GM18499 (cell line): ENCODE measurements around the gene ADAMTS2.

Experiments
- ATAC-seq: cut with Tn5 transposase; IDR thresholded peaks from one replicate; pipeline ENCODE4 v1.9.1; 2021; ENCODE audit warnings: moderate number of reproducible peaks; ENCODE audit not compliant: insufficient read depth, unreplicated experiment

ADAMTS2 gene

DNA sequence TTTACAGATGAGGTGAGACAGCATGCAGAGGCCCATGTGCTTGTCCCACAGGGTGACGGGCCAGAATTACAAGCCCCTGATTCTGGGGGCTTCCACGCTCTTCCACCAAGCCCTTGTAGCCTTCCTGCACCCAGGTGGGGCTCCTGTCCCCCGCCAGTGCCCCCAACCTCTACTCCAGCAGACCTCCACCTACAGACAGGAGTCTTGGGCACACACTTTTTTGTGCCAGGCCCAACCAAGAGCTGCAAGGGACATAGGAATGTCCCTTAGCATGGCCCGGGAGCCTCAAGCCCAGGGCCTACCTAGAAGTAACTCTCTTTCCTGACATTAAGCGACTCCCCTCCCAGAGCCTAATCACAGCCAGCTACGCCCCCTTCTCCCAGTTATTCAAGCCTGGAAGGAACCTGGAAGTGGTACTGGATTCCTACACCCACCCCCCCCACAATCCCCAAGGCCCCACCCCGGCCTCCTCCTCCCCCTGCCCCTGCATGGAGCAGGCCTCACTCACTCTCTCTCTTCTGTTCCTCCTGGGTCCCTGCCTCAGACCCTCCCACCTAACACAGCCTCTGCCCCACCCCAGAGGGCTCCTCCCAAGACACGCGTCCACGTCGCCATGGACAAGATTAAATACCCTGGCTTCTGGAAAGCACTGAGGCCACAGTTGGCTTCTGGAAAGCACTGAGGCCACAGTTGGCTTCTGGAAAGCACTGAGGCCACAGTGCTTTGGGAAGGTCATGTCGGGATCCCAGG lies 30.5 kb downstream of the ADAMTS2 start:
- no peak for ATAC-seq

DNA sequence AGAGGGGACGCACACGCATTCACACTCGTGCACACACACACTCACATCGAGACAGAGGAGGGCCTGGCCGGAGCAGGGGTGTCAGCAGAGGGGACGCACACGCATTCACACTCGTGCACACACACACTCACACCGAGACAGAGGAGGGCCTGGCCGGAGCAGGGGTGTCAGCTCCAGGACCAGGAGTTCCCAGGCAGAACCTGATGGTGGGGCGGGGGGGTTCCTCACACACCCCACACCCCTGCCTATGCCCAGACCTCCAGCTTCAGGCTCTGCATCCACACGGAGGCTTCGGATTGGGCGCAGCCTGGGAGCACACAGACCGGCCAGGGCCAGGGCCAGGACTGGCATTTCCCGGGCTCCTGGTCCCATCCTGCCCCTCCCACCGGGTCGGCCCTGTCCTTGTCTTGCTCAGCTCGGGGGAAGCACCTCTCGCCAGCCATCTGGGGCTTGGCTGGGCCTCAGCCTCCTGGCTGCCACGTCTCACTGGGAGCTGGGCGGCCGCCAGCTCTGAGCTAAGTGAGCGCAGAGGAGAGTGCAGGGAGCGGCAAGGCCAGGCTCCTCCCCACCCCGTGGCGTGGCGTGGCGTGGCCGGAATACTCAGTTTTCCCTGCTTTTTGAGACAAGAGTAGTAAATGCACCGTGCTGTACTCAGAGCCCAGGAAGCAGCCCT lies 31.3 kb downstream of the ADAMTS2 start:
- ATAC-seq = no peak

DNA sequence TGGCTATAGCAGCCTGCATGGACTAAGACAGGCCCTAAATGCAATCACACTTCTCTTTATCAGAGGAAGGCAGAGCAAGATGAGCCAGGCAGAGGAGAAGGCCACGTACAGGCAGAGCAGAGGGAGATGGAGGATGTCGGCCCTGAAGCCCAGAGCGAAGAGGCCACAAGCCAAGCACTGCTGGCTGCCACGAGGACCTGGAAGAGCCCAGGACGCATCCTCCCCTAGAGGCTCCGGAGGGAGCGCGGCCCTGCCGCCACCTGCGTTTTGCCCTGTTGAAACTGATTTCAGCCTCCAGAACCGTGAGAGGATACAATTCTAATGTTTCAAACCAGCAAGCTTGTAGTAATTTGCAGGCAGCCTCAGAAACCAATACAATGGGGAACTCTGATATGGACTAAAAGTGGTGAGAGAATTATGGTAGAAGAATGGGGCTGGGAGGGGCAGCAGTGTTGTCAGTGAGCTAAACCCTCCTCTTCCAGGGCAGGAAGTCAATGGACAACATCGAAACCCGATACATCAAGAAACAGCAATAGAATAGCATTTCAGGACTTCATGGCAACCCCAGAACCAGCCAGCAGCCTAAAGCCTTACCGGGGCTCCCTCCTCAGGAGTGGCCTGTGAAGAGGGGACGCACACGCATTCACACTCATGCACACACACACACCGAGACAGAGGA lies 32.6 kb downstream of the ADAMTS2 start:
- ATAC-seq = no peak

DNA sequence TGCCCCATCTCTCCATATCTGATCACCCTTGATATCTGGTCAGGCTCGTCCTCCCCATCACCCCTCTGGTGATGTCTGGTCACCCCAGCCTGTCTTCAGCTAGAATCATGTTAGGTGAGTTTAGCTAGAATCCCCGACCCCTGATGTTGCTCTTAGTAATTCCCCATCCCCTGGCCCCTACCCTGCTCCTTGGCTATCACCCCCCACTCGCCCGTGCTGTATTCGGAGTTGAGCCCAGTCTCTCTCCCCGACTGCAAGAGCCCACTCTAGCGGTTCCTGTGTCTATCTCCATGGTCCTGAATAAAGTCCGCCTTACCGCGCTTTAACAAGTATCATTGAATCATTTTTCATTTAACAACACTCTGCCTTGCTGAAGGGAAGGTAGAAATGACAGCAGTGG lies 33.7 kb downstream of the ADAMTS2 start:
- ATAC-seq = no peak

- ATAC-seq = no peak
These were observed 34.2 kb downstream of the ADAMTS2 start for GRCh38 chr5:179311091-179311470.

DNA sequence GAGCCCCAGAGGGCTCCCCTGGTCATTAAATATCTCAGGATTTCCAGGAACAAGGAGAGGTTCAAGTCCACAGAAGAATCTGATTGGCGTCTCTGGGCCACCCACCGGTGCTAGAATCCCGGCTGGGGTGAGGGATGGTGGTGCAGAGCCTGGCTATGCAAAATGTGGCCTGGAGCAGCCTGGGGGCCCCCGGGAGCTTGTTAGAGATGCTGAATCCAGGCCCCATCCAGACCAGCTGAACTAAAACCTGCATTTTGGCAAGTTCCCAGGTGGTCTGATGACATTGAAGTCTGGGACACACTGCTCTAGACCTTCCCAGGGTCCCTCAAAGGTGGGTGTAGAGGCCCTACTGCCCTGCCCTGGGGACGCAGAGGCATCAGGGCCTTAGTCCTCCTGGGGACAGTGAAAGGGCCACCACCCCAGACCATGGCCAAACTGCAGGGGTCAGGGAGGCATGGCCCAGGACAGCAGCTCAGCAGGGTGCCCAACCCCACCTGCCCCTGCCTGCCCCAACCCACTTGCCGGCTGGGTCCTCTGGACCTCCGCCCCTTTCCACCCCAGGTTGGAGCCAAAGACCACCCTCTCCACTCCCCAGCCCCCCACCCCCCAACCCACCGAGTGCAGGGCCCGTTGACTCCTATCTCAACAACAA lies 34.7 kb downstream of the ADAMTS2 start:
- no peak for ATAC-seq

DNA sequence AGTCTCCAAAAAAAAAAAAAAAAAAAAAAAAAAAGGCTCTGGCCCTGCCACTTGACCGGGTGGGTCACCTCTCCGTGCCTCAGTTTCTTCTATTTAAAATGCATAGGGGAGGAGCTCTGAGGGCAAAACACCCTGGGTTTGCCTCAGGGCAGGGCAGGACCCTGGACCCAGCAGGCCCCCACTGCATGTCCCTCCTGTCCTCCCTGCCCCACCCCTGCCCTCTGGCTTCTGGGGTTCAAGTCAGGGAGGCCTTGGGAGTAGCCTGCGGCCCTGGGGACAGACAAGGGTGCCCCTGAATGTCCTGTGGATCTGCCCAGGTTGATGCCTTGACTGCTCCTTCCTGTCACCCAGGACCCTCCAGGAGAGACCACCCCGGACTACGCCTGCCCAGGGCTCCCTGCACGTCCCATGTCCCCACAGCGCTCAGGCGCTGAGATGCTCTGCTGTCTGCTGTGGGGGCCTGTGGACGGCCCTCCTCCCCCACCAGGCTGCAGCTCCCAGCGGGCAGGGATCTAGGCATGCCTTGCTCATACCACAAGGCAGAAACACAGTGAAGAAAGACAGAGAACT lies 35.4 kb downstream of the ADAMTS2 start:
- no peak for ATAC-seq

- ATAC-seq = no peak
These were observed 35.9 kb downstream of the ADAMTS2 start for GRCh38 chr5:179309383-179309670.

DNA sequence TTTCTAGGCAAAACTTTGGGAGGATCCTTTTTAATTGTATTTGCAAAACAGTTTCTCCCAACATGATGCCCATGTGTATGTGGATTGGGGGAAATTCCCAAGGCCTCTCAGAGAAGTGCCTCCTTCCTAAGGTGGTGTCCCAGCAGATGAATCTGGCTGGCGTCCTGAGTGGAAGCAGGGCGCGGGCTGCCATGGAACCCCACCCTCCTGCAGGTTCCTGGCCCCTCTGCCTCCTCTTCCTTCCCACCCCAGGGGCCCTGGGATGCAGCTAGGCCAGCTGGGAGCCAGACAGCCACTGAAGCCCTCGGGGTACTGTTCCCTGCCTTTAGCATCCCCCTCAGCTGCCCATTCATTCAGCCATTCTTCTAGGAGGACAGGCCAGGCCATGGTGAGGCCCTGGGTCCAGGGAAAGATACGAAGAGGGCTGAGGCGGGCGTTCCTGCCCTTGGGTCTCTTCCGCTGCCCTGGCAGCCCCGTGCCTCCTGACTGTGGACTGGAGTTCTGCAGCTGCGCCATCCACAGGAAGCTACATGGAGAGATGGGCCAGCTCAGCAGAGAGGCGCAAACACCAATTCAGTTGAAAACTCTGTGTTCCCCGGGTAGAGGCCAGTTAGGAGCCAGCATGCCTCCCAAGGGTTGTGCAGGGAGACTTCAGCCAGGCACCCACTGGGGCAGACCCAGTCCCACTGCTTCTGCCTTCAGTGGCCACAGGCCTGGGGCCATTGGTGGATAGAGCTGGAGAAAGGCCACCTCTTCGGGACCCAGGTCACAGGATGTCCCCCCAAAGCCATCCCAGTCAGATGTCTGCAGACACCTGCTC lies 36.5 kb downstream of the ADAMTS2 start:
- ATAC-seq = no peak

GRCh38 chr5:179307931-179308471 lies 37.3 kb downstream of the ADAMTS2 start:
- no peak for ATAC-seq

GRCh38 chr5:179307013-179307800 lies 38.1 kb downstream of the ADAMTS2 start:
- ATAC-seq = no peak

- no peak for ATAC-seq
These were observed 38.9 kb downstream of the ADAMTS2 start for GRCh38 chr5:179306191-179307012.

DNA sequence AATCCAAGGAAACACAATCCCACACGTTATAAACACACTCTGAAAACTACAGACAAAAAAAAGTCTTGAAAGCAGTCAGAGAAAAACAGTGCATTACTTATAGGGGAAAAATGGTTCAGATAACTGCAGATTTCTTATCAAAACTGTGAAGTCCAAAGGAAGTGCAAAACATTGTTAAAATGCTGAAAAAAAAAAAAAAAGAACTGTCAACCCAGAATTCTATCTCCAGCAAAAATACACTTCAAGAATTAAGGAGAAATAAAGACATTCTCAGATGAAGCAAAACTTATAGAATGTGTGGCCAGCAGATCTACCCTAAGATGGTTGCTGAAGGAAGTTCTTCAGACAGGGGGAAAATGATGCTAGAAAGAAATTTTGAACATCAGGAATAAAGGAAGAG lies 40.4 kb downstream of the ADAMTS2 start:
- no peak for ATAC-seq

DNA sequence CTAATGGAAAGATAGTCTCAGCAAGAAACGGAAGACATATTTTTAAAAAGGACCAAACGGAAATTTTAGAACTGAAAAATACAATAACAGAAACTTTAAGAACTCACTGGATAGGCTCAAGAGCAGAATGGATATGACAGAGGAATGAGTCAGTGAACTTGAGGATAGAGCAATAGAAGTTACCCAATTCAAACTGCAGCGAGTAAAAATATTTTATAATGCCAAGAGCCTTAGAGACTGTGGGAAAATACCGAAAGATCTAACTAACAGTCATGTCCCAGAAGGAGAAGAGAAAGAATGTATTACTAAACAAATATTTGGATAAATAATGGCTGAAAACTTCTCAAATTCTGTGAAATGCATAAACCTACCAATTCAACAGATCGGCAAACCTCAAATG lies 40.8 kb downstream of the ADAMTS2 start:
- ATAC-seq = no peak

- no peak for ATAC-seq
These were observed 41.6 kb downstream of the ADAMTS2 start for GRCh38 chr5:179303451-179304200.

DNA sequence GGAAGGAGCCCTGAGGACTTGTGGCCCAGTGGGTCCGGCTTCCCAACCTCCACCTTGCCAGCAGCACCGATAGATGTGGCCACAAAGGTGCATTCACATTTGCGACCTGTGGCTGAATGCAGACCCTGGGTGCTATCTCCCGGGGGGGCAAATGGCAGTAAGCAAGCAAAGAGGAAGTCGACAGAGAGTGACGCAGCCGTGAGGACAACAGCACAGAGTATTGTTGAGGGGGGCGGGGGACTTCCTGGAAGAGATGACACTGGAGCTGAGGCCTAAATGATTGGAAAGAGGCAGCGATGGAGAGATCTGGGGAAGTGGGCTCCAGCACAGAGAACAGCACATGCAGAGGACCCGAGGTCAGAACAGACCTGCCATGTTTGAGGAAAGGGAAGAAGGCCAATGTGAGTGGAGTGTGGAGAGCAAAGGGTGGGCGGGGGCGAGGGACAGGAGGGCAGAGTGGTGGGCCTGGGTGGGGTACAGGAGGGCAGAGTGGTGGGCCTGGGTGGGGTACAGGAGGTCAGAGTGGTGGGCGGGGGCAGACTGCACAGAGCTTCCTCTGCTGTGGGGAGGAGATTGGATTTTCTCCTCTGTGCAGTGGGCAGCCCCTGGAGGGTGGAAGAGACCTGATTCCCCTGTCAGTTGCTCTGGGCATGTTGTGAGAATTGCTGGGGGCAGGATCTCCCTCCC lies 42.6 kb downstream of the ADAMTS2 start:
- no peak for ATAC-seq

DNA sequence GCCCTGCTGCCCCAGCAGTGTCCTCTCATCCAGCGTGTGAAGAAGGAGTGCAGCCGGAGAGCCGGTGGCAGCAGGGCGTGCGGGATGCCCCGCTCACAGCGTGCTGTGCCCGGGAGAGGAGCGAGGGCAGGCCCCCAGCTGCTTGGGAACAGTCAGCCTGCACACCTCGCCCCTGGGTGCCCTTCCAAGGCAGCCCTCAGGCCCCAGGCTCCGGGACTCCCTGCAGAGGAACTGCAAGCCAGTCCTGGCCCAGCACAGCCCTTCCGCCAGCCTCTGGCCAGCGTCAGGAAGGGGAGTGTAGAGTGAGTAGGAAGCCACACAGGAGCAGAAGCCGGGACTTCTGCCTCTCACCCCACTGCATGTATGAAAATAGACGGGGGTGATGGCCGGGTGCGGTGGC lies 43.5 kb downstream of the ADAMTS2 start:
- no peak for ATAC-seq
